ENCODE results near the gene EXOC6B.

- TF ChIP-seq CTCF (IDR thresholded peaks at IDR 0.05) (no peak), NR3C1 (IDR thresholded peaks at IDR 0.05) (no peak), PHF8 (IDR thresholded peaks at IDR 0.05; ENCODE audit: borderline replicate concordance, low read depth) (no peak), RFX5 (IDR thresholded peaks at IDR 0.05) (no peak), CBX2 (IDR thresholded peaks at IDR 0.05; ENCODE audit: borderline replicate concordance, low read depth) (no peak), PBX3 (IDR thresholded peaks at IDR 0.05) (no peak), CHD2 (IDR thresholded peaks at IDR 0.05; ENCODE audit: low read length, partially characterized antibody) (no peak), ZNF302 (CRISPR knock-in tag; IDR thresholded peaks at IDR 0.05) (no peak), EP300 (IDR thresholded peaks at IDR 0.05) (no peak)
These were observed 642.8 kb downstream of the EXOC6B start for GRCh38 chr2:72183016-72183415.
